Activated CD4-positive, alpha-beta T cell treated with anti-CD3 and anti-CD28 coated beads for 36 hours (primary cell): ENCODE data around the gene RHBDD1. TPM values are rescaled to one million over a fixed set of nuclear protein-coding genes. Genes with fewer than 3 reads are reported as not detected.

Experiments used
- ATAC-seq: fragments of 200-7000 bp; cut with Tn5 transposase; one replicate; pipeline ENCODE4 v1.10.0; 2021; ENCODE audit warnings: mild to moderate bottlenecking, moderate library complexity
- CTCF ChIA-PET: fragments of 350-600 bp; sonication (Branson Sonifier 250); formaldehyde crosslinking; loops from one replicate; lab custom pipeline; 2021; ENCODE audit warnings: antibody characterized with exemption; lab: Charles Lee
- POLR2A ChIA-PET: fragments of 350-600 bp; sonication (Branson Sonifier 250); formaldehyde crosslinking; loops from one replicate; lab custom pipeline; 2021; ENCODE audit warnings: antibody characterized with exemption, inconsistent platforms; lab: Charles Lee
- DNase-seq: peaks from one replicate; pipeline ENCODE4 v3.0.0-alpha.2; 2020
- H3K27ac Mint-ChIP-seq: one replicate; pipeline ENCODE4 v1.8.0; 2021; ENCODE audit warnings: mixed read lengths
- H3K27me3 Mint-ChIP-seq: one replicate; pipeline ENCODE4 v1.8.0; 2021; ENCODE audit warnings: mixed read lengths
- H3K36me3 Mint-ChIP-seq: one replicate; pipeline ENCODE4 v1.8.0; 2021; ENCODE audit warnings: low read depth, mixed read lengths
- H3K4me1 Mint-ChIP-seq: one replicate; pipeline ENCODE4 v1.8.0; 2021; ENCODE audit warnings: mixed read lengths
- H3K4me3 Mint-ChIP-seq: one replicate; pipeline ENCODE4 v1.8.0; 2021; ENCODE audit warnings: mild to moderate bottlenecking, moderate library complexity, mixed read lengths
- H3K9me3 Mint-ChIP-seq: one replicate; pipeline ENCODE4 v1.8.0; 2021; ENCODE audit warnings: low read depth, mixed read lengths
- intact Hi-C, 2 experiments: fragments of 100-400 bp; cut with DNase I in 1 of 2; cut with micrococcal nuclease in 1 of 2; formaldehyde crosslinking; loops; one replicate each; pipeline versions ENCODE4 v1.14.2 to v1.15.1; 2022 to 2024; cut with DNase I, micrococcal nuclease
- total RNA-seq, 2 experiments: library from RNA; stranded (reverse); gene quantifications; one replicate each; pipeline ENCODE4 v1.2.3, GENCODE V29; 2021

RHBDD1 gene
- total RNA-seq, 2 experiments from 2014 or later = 38.1 to 49.0 TPM

DNA sequence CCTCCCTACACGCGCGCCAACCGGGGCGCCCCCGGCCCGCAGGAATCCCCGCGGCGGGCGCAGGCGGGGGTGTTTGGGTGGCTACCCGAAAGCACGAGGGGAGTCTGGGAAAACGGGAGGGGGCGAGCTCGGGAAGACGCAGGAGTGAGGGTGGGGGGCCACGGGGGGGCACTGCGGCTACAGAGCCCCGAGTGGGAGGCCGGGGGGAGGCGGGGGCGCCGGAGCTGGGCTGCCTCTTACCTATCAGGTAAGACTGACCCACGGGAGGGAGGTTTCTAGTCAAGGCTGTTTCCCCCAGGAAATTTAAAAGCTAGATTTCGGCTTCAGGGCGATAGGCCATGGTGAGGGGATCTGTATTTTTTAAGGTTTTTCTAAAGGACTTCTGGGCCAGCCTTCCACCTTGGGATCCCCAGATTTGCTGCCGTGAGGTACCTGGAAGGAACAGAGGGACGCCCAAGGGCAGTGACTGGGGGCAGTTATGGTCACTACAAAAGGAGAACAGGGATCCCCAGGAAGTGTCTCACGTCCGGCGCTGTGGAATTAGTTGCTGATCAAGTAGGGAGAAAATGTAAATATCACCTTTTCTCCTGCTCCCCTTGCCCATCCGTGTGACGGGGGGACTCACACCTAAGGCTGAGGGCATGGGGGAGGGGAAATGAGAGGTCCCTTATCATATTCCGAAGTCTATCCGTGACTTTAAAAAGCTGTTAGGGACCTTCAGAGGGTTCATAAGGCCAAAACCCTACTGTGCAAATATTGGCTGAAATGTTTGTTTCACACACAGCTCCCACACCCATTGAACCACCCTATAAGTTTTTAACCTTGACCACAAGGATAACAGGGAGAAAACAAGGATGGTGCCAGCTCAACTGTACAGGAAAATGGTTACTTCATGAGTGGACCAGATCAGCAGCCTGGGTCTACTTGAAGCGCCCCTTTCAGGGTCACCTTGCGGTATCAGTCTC is 35.6 kb upstream of the RHBDD1 start:
- ChIA-PET CTCF (interaction anchor here (0.7 to 6.4 kb wide), 4 partner anchors 11 to 682 kb away, joined by 3 to 52 read pairs (median 3); no protein-coding TSS in a partner anchor), POLR2A (interaction anchor here (2.4 kb wide), 1 partner anchor 35 kb away, joined by 12 read pairs; the partner anchor contains the start of gene RHBDD1)
- H3K4me1 Mint-ChIP-seq = peaks cover 20% of the 10 kb centered on the region
- peaks cover 4% of the 10 kb centered on the region for H3K36me3 Mint-ChIP-seq
- peak; percentile 29 for DNase-seq
- intact Hi-C loops = loop anchor here (1.0 to 10.0 kb wide), 11 partner anchors 9 to 1875 kb away; partner anchors contain the start of gene MFF (in 1 of the 2)
- H3K27me3 Mint-ChIP-seq = peaks cover 9% of the 10 kb centered on the region
- no peak for ATAC-seq
- H3K9me3 Mint-ChIP-seq = no peaks in the 10 kb centered on the region
- H3K27ac Mint-ChIP-seq = peak overlapping the region; percentile 70
- H3K4me3 Mint-ChIP-seq = peak overlapping the region; percentile 75

DNA sequence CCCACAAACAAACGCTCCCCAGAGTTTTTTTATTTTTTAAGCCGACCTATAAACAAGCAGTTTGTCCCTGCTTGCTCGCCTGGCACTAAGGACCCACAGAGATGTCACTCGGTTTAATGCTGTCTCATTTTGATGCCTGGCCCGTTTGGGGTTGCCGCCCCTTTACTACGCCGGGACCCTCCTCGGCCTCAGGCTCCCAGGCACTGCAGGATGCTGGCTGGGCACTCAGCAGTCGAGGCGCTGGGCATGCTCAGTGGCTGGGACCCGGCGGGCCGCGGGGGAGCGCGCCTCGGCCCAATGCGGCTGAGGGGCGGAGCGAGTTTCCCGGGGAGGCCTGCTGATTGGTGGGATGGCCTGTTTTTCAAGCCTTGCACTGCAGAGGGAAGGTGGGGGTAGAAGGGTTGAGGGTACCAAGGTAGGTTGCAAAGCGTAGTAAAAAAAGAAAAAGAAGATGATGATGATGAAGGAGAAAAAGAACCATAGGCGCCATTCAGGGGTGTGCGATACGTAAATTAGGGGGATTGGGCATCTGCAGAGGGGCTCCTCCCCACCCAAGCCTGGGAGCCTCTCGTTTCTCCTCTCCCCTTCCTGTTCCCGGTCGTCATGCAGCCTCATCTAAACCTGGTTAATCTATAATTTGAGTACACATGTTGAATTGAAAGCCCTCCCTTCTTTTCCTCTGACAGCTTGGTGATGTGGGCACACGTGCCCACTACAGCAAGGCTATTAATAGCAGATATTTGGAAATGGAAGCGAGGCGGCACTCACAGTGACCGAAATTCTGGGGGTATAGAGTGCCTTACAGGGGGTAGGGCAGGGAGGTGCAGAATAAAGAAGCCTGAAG is 34.7 kb upstream of the RHBDD1 start:
- H3K4me1 Mint-ChIP-seq = peaks cover 20% of the 10 kb centered on the region

DNA sequence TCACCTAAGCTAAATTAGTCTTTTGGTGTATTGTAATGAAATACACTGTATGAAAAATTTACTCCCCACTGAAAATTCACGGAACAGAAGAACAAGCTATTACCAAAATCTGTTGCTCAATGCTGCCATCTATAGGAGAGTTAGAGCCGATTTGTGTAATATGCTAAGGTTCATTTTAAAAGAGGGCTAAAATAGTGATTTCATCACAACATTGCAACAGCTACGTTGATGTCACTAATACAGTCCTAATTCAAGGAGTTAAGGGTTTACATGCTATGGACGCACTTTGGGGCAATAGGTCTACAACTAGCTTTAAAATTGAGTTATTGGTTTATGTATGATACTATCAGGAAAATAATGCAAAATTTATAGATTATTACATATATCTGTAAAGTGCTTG is 33.3 kb upstream of the RHBDD1 start:
- Mint-ChIP-seq H3K27ac (no peak overlapping the region), H3K9me3 (no peaks in the 10 kb centered on the region), H3K4me1 (peaks cover 20% of the 10 kb centered on the region), H3K36me3 (no peaks in the 10 kb centered on the region), H3K4me3 (no peak overlapping the region), H3K27me3 (peaks cover 21% of the 10 kb centered on the region)
- no peak for DNase-seq
- CTCF ChIA-PET = interaction anchor here (0.6 to 6.4 kb wide), 49 partner anchors 8 to 1137 kb away, joined by 3 to 52 read pairs (median 4); no protein-coding TSS in a partner anchor
- POLR2A ChIA-PET = no interaction called here
- ATAC-seq = no peak
- intact Hi-C loops = loop anchor here (1.0 to 10.0 kb wide), 7 partner anchors 302 to 1134 kb away; no protein-coding TSS in a partner anchor

More for the DNA sequence above, 34.7 kb upstream of the RHBDD1 start:
- peak; percentile 76 for ATAC-seq
- Mint-ChIP-seq H3K4me3 (peak overlapping the region; percentile 75), H3K36me3 (peaks cover 4% of the 10 kb centered on the region), H3K9me3 (no peaks in the 10 kb centered on the region), H3K27me3 (peaks cover 14% of the 10 kb centered on the region), H3K27ac (peak overlapping the region; percentile 70)
- DNase-seq = peak; percentile 90
- CTCF ChIA-PET = interaction anchor here (0.6 to 6.4 kb wide), 13 partner anchors 12 to 1132 kb away, joined by 3 to 52 read pairs (median 4); no protein-coding TSS in a partner anchor
- POLR2A ChIA-PET = interaction anchor here (2.4 kb wide), 1 partner anchor 34 kb away, joined by 12 read pairs; the partner anchor contains the start of gene RHBDD1
- intact Hi-C loops = loop anchor here (1.0 to 10.0 kb wide), 8 partner anchors 34 to 1133 kb away; partner anchors contain the start of gene RHBDD1 (in 1 of the 2)

DNA sequence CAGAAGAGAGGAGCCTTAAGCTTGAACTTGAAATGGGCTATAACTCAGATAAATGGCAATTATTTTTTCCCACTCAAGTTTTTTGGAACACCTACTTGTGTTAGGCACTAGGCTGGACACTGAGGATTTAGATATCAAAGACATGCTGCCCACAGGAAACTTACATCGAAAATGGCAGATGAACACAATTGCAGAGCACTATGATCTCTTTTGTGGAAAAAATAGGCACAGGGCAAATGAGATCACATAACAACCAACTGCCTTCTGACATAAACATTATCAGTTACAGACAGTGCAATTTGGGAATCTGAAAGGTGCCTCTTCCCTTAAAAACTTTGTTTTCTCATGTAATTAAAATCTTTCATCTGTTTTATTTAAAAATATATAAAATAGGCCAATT is 32.4 kb upstream of the RHBDD1 start:
- peaks cover 20% of the 10 kb centered on the region for H3K4me1 Mint-ChIP-seq
- DNase-seq = no peak
- no peak for ATAC-seq
- no peaks in the 10 kb centered on the region for H3K36me3 Mint-ChIP-seq
- H3K4me3 Mint-ChIP-seq = no peak overlapping the region
- H3K27me3 Mint-ChIP-seq = peaks cover 26% of the 10 kb centered on the region
- no peaks in the 10 kb centered on the region for H3K9me3 Mint-ChIP-seq
- ChIA-PET CTCF (interaction anchor here (0.7 to 6.4 kb wide), 22 partner anchors 8 to 1138 kb away, joined by 3 to 52 read pairs (median 6); no protein-coding TSS in a partner anchor), POLR2A (interaction anchor here (0.6 kb wide), 1 partner anchor 101 kb away, joined by 3 read pairs; no protein-coding TSS in a partner anchor)
- intact Hi-C loops = loop anchor here (2.0 to 10.0 kb wide), 4 partner anchors 301 to 915 kb away; no protein-coding TSS in a partner anchor
- no peak overlapping the region for H3K27ac Mint-ChIP-seq

DNA sequence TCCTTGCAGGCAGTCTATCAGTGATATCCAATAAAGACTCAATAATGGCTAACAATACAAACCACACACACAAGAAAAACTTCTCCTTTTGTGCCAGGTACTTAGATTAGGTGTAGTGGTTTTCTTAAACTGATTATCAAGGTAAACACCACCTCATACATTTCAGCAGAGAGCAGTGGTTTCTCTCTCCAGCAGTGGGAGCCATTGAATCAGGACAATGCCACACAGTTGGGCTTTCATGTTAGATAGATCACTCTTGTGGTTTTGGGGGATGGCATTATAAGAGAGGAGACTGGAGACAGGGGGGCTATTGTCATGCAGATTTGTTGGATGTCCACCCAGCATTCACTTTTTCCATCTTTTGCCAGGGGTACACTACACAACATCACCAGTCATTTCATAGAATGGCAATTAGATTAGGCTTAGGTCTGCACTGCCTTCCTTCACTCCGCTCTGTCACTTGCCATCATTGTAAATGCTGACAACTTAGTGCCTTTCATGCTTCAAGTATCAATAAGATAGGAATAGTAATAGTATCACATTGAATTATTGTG is 22.6 kb upstream of the RHBDD1 start:
- Mint-ChIP-seq H3K4me3 (no peak overlapping the region), H3K4me1 (no peaks in the 10 kb centered on the region), H3K27me3 (peaks cover 23% of the 10 kb centered on the region), H3K36me3 (no peaks in the 10 kb centered on the region), H3K27ac (no peak overlapping the region), H3K9me3 (no peaks in the 10 kb centered on the region)
- ChIA-PET CTCF (interaction anchor here (0.9 to 1.8 kb wide), 2 partner anchors 11 to 87 kb away, joined by 3 read pairs; no protein-coding TSS in a partner anchor), POLR2A (no interaction called here)
- ATAC-seq = no peak
- DNase-seq = peak; percentile 17
- intact Hi-C loops = loop anchor here (1.0 to 10.0 kb wide), 2 partner anchors 294 to 422 kb away; no protein-coding TSS in a partner anchor

DNA sequence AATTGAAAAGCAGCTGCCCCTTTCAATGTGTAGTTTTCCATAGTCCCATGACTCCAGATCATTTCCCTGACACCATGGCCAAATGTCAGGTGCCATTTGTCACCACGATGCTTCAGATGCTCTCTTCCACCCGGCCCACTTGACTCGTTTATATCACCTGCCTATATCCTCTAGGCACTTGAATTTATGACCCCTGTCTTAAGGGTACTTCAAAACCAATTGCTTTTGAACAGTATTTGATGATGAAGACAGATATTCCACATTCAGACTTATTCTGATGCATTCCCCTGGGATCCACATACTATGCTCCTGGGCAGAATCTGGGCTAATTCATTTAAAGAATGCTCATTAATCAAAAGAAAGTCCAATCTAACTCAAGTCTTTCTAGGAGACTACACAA is 16.9 kb upstream of the RHBDD1 start:
- no peaks in the 10 kb centered on the region for H3K36me3 Mint-ChIP-seq
- CTCF ChIA-PET = interaction anchor here (3.8 kb wide), 1 partner anchor 16 kb away, joined by 23 read pairs; no protein-coding TSS in a partner anchor
- POLR2A ChIA-PET = no interaction called here
- H3K27ac Mint-ChIP-seq = no peak overlapping the region
- intact Hi-C loops = loop anchor here in 1 of 2 experiments (10.0 kb wide), 1 partner anchor 416 kb away; no protein-coding TSS in a partner anchor
- H3K9me3 Mint-ChIP-seq = no peaks in the 10 kb centered on the region
- H3K4me3 Mint-ChIP-seq = no peak overlapping the region
- DNase-seq (no peak), ATAC-seq (no peak)
- no peaks in the 10 kb centered on the region for H3K4me1 Mint-ChIP-seq
- peaks cover 6% of the 10 kb centered on the region for H3K27me3 Mint-ChIP-seq

DNA sequence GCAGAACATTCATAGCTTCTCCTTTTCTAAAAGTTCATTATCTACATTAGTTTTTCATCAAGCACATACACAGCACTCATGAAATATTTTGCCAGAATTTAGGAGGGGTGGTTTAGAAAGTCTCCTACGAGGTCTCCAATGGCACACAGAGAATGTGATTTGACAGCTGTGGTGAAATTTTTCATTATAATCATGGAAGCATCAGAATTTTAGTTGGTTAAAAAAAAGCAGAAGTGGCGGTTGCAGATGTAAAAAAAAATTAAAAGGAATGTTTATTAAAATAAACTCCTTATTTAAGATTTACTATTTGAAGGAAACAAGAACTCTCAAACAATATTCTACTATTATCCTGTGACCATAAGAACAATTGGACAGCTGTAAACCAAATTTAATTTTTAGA is 10.8 kb upstream of the RHBDD1 start:
- Mint-ChIP-seq H3K4me3 (no peak overlapping the region), H3K9me3 (no peaks in the 10 kb centered on the region), H3K36me3 (no peaks in the 10 kb centered on the region), H3K4me1 (peaks cover 13% of the 10 kb centered on the region), H3K27me3 (no peaks in the 10 kb centered on the region), H3K27ac (no peak overlapping the region)
- ATAC-seq (no peak), DNase-seq (no peak)
- ChIA-PET POLR2A (no interaction called here), CTCF (interaction anchor here (1.0 to 1.1 kb wide), 2 partner anchors 12 to 22 kb away, joined by 3 to 5 read pairs; no protein-coding TSS in a partner anchor)
- intact Hi-C loops = no loop called here

DNA sequence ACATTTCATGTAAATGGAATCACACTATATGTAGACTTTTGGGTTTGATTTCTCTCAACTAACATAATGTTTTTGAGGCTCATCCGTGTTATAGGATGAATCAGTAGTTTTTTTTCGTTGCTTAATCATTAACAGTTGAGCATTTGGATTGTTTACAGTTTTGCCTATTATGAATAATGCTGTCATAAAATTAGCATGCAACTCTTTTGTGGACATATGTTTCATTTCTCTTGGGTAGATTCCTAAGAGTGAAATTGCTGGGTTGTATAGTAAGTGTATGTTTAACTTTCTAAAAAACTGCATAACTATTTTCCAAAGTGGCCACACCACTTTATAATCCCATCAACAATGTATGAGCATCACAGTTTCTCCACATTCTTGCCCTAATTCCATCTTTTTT is 7.7 kb upstream of the RHBDD1 start:
- ChIA-PET POLR2A (no interaction called here), CTCF (interaction anchor here (1.3 kb wide), 1 partner anchor 26 kb away, joined by 4 read pairs; no protein-coding TSS in a partner anchor)
- no peak overlapping the region for H3K4me3 Mint-ChIP-seq
- H3K9me3 Mint-ChIP-seq = no peaks in the 10 kb centered on the region
- ATAC-seq (peak; percentile 30), DNase-seq (no peak)
- intact Hi-C loops = no loop called here
- H3K4me1 Mint-ChIP-seq = peaks cover 29% of the 10 kb centered on the region
- peaks cover 20% of the 10 kb centered on the region for H3K36me3 Mint-ChIP-seq
- no peaks in the 10 kb centered on the region for H3K27me3 Mint-ChIP-seq
- no peak overlapping the region for H3K27ac Mint-ChIP-seq

DNA sequence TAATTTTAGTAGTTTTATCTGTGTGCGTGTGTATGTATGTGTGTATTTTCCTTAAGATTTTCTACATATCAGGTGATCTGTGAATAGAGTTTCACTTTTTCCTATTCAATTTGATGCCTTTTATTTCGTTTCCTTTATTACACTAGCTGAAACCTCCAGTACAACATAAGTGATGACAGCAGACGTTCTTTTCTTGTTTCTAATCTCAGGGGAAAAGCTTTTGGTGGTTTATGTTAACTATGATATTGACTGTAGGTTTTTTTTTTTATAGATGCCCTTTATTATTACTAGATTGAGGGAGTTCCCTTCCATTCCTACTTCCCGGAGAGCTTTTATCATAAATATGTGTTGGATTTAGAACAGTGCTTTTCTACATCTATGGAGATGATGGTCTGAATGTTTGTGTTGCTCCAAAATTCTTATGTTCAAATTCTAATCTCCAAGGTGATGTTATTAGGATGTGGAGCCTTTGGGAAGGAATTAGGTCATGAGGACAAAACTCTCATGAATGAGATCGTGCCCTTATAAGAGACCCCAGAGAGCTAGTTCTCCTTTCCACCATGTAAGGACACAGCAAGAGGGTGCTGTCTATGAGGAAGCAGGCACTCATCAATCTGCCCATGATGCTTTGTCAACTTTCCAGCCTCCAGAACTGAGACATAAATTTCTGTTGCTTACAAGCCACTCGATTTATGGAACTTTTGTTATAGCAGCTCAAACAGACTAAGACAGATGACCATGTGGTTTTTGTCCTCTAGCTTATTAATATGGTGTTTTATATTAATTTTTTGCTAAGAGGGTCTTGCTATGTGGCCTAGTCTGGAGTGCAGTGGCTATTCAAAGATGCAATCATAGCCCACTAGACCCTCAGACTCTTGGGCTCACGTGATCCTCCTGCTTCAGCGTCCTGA is 5.9 kb upstream of the RHBDD1 start:
- ATAC-seq = no peak
- Mint-ChIP-seq H3K9me3 (no peaks in the 10 kb centered on the region), H3K4me1 (peaks cover 33% of the 10 kb centered on the region), H3K4me3 (no peak overlapping the region), H3K27me3 (no peaks in the 10 kb centered on the region), H3K36me3 (peaks cover 29% of the 10 kb centered on the region), H3K27ac (no peak overlapping the region)
- intact Hi-C loops = loop anchor here (10.0 kb wide), 3 partner anchors 155 to 1885 kb away; no protein-coding TSS in a partner anchor
- CTCF ChIA-PET = interaction anchor here (0.5 to 2.0 kb wide), 4 partner anchors 9 to 37 kb away, joined by 3 to 5 read pairs (median 4); no protein-coding TSS in a partner anchor
- POLR2A ChIA-PET = no interaction called here
- DNase-seq = no peak
